Measurements from ENCODE around the gene SHISA7.

Gene SHISA7

GRCh38 chr19:55462722-55463121, 19.6 kb upstream of the SHISA7 start:
- no peak for TF ChIP-seq PPARA (CRISPR knock-in tag; IDR thresholded peaks at IDR 0.05; ENCODE audit: borderline replicate concordance)
- TF ChIP-seq GLIS3 (CRISPR knock-in tag; IDR thresholded peaks at IDR 0.05), result no peak
- TF ChIP-seq ZNF565 (CRISPR knock-in tag; conservative IDR thresholded peaks at IDR 0.05; ENCODE audit: low read depth), result no peak
- TF ChIP-seq ZFP30 (CRISPR knock-in tag; IDR thresholded peaks at IDR 0.05), result no peak
- no peak for TF ChIP-seq ISL1 (CRISPR knock-in tag; IDR thresholded peaks at IDR 0.05)
- no peak for TF ChIP-seq TSHZ2 (CRISPR knock-in tag; IDR thresholded peaks at IDR 0.05)
- TF ChIP-seq TCF4 (CRISPR knock-in tag; IDR thresholded peaks at IDR 0.05; ENCODE audit: borderline replicate concordance), result no peak
- TF ChIP-seq RARB (CRISPR knock-in tag; IDR thresholded peaks at IDR 0.05), result no peak
- TF ChIP-seq ZFP3 (CRISPR knock-in tag; IDR thresholded peaks at IDR 0.05), result no peak
- TF ChIP-seq CSRNP3 (CRISPR knock-in tag; IDR thresholded peaks at IDR 0.05), result no peak
- TF ChIP-seq ZC3H10 (CRISPR knock-in tag; IDR thresholded peaks at IDR 0.05), result no peak
- no peak for TF ChIP-seq ARNTL (CRISPR knock-in tag; IDR thresholded peaks at IDR 0.05; ENCODE audit: borderline replicate concordance, low read depth)
- ATAC-seq, result no peak

- ATAC-seq, result no peak
- TF ChIP-seq ARNTL (CRISPR knock-in tag; IDR thresholded peaks at IDR 0.05; ENCODE audit: borderline replicate concordance, low read depth) (no peak), PATZ1 (CRISPR knock-in tag; IDR thresholded peaks at IDR 0.05; ENCODE audit: borderline replicate concordance) (no peak), ZC3H10 (CRISPR knock-in tag; IDR thresholded peaks at IDR 0.05) (no peak), ZNF565 (CRISPR knock-in tag; conservative IDR thresholded peaks at IDR 0.05; ENCODE audit: low read depth) (peak; percentile 57; the same call in 1 of the 2 replicates), ZFP30 (CRISPR knock-in tag; IDR thresholded peaks at IDR 0.05) (0 out of 2 replicates have a peak, but pooled peaks have one; percentile 24), GLIS3 (CRISPR knock-in tag; IDR thresholded peaks at IDR 0.05) (no peak)
Observed at GRCh38 chr19:55461974-55462626, 19.0 kb upstream of the SHISA7 start.

GRCh38 chr19:55461259-55461973, 18.3 kb upstream of the SHISA7 start, which contains the start of gene ISOC2:
Gene ISOC2 (minus strand): TSS chr19:55461642. CDS start chr19:55456486, 5,156 bp downstream.
- ATAC-seq, result peak; percentile 96
- TF ChIP-seq ZNF565 (CRISPR knock-in tag; conservative IDR thresholded peaks at IDR 0.05; ENCODE audit: low read depth) (no peak), PATZ1 (CRISPR knock-in tag; IDR thresholded peaks at IDR 0.05; ENCODE audit: borderline replicate concordance) (no peak), CSRNP3 (CRISPR knock-in tag; IDR thresholded peaks at IDR 0.05) (no peak), ISL1 (CRISPR knock-in tag; IDR thresholded peaks at IDR 0.05) (0 out of 2 replicates have a peak, but pooled peaks have one; percentile 30), ZFP30 (CRISPR knock-in tag; IDR thresholded peaks at IDR 0.05) (no peak), TSHZ2 (CRISPR knock-in tag; IDR thresholded peaks at IDR 0.05) (peak; percentile 40), RARB (CRISPR knock-in tag; IDR thresholded peaks at IDR 0.05) (0 out of 2 replicates have a peak, but pooled peaks have one; percentile 41), SNAI2 (CRISPR knock-in tag; IDR thresholded peaks at IDR 0.05) (no peak), POU6F1 (CRISPR knock-in tag; IDR thresholded peaks at IDR 0.05; ENCODE audit: borderline replicate concordance, low read depth) (no peak), ZNF70 (CRISPR knock-in tag; IDR thresholded peaks at IDR 0.05) (no peak), TOX (CRISPR knock-in tag; IDR thresholded peaks at IDR 0.05; ENCODE audit: borderline replicate concordance) (no peak), ARNTL (CRISPR knock-in tag; IDR thresholded peaks at IDR 0.05; ENCODE audit: borderline replicate concordance, low read depth) (no peak), ZC3H10 (CRISPR knock-in tag; IDR thresholded peaks at IDR 0.05) (no peak), ZFP3 (CRISPR knock-in tag; IDR thresholded peaks at IDR 0.05) (peak; percentile 62; the same call in 1 of the 2 replicates), ESRRG (CRISPR knock-in tag; IDR thresholded peaks at IDR 0.05) (no peak; the same call in 1 of the 2 replicates), TCF4 (CRISPR knock-in tag; IDR thresholded peaks at IDR 0.05; ENCODE audit: borderline replicate concordance) (no peak), BACH2 (CRISPR knock-in tag; IDR thresholded peaks at IDR 0.05; ENCODE audit: borderline replicate concordance) (no peak)
